HuH-7 (cell line): ENCODE data around the gene MARVELD3.
A peak's percentile ranks its signal among the peaks of the same experiment; 100 is the strongest.
"Not testable (repeated sequence)": the region's sequence is repeated elsewhere in the genome, so short reads cannot be mapped to it uniquely, and the experiment has no call there.

Experiments
- DNase-seq: peaks from one replicate; pipeline ENCODE4 v3.0.0; 2011; ENCODE audit warnings: low spot score

MARVELD3 gene

DNA sequence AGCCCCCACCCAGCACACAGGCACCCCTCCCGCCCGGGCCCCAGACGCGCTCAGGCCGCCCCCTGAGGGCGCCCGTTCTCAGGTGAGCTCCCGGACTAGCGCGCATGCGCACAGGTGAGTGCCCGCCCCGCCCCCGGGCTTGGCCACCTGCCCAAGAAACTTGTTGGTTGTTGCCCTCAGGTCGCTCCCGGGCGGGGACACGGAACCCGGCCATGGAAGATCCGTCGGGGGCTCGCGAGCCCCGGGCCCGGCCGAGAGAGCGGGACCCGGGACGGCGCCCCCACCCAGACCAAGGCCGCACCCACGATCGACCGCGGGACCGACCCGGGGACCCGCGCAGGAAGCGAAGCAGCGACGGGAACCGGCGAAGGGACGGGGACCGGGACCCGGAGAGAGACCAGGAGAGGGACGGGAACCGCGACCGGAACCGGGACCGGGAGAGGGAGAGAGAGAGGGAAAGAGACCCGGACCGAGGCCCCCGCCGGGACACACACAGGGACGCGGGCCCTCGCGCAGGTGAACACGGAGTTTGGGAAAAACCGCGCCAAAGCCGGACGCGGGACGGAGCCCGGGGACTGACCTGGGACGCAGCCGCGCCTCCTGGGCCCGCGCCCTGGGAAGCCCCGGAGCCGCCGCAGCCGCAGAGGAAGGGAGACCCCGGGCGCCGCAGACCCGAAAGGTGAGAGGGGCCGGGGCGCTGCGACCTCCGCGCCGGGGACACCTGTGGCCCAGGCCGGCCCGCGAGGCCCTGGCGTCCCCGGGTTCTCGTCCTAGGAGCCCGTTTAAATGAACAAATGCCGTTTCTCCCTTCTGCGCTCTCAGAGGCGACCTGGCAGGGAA, at the start of gene MARVELD3:
Gene MARVELD3, plus strand, starts transcription at position 167 of the 840 bp plus-strand sequence. Its CDS starts 46 bp downstream, at position 213.
- DNase-seq = peak; percentile 69

GRCh38 chr16:71576971-71577370, 49.0 kb upstream of the MARVELD3 start, which contains the start of gene TAT:
TAT (minus strand) TSS chr16:71577092; CDS start chr16:71576415, 677 bp downstream.
- no peak for DNase-seq

DNA sequence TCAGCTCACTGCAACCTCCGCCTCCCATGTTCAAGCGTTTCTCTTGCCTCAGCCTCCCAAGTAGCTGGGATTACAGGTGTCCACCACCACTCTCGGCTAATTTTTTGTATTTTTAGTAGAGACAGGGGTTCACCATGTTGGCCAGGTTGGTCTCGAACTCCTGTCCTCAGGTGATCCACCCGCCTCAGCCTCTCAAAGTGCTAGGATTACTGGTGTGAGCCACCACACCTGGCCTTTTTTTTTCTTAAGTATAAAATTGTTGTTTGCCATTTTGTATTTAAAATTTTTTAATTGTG, 43.5 kb upstream of the MARVELD3 start:
- not testable (repeated sequence) for DNase-seq

DNA sequence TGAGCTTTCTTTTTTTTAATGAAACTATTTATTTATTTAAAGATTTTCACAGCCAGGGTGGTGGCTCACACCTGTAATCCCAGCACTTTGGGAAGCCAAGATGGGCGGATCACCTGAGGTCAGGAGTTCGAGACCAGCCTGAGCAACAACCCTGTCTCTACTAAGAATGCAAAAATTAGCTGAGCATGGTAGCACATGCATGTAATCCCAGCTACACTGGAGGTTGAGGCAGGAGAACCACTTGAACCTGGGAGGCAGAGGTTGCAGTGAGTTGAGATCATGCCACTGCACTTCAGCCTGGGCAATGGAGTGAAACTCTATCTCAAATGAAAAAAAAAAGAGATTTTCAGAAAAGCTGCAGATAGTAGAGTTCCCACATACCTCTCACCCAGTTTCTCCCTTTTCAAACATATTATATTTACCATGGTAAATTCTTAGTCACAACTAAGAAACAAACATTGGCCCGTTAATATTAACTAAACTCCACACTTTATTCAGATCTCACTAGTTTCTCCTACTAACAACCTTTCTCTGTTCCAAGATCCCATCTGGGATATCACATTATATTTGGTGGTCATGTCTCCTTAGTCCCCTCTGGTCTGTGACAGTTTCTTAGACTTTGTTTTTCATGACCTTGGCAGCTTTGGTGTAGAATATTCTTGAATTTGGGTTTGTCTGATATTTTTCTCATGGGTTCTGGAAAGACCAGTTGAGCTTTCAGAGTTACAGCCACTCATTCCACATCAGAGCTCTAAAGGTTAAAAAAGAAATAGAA, 41.3 kb upstream of the MARVELD3 start:
- no peak for DNase-seq

GRCh38 chr16:71585318-71585703, 40.7 kb upstream of the MARVELD3 start:
- DNase-seq = no peak

GRCh38 chr16:71589334-71589733, 36.6 kb upstream of the MARVELD3 start:
- DNase-seq = not testable (repeated sequence)

DNA sequence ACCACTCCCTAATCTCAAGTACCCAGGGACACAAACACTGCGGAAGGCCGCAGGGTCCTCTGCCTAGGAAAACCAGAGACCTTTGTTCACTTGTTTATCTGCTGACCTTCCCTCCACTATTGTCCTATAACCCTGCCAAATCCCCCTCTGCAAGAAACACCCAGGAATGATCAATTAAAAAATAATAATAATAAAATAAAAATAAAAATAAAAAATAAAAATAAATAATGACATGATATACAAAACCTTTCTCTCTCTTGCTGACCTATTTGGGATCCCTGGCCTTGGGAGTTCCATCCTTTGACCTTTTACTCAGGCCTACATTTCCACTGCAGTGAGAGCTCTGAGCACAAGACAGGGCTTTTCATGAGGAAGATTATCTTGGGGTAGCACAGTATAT, 35.9 kb upstream of the MARVELD3 start:
- DNase-seq = not testable (repeated sequence)

DNA sequence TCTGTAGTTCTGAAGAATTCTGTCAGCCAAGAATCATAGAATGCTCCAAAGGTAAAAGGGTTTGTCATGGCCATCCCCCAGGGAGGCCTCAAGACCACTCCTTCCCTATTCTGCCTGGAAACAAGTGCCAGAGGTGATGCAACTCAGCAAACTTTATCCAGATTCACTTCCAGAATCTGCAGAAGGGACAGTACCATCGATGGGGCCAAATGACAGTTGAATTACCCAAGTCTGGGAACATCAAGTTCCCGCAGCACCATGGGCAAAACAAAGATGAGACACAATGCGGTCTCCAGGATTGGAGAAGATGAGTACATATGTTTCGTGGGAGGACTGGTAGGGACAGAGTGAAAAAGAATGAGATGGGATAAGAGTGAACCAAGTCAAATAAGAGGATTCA, 35.4 kb upstream of the MARVELD3 start:
- no peak for DNase-seq

DNA sequence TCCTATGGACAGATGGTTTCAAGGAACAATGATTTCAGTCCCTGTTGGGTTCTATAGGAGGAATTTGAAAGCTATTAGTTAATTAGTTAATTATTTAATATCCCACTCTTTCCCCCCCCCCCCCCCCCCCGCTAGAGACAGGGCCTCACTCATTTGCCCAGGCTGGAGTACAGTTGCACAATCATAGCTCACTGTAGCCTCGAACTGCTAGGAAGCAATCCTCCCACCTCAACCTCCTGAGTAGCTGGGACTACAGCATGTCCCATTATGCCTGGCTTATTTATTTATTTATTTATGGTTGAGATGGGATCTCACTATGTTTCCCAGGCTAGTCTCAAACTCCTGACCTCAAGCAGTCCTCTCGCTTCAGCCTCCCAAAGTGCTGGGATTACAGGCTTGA, 34.1 kb upstream of the MARVELD3 start:
- DNase-seq = no peak

DNA sequence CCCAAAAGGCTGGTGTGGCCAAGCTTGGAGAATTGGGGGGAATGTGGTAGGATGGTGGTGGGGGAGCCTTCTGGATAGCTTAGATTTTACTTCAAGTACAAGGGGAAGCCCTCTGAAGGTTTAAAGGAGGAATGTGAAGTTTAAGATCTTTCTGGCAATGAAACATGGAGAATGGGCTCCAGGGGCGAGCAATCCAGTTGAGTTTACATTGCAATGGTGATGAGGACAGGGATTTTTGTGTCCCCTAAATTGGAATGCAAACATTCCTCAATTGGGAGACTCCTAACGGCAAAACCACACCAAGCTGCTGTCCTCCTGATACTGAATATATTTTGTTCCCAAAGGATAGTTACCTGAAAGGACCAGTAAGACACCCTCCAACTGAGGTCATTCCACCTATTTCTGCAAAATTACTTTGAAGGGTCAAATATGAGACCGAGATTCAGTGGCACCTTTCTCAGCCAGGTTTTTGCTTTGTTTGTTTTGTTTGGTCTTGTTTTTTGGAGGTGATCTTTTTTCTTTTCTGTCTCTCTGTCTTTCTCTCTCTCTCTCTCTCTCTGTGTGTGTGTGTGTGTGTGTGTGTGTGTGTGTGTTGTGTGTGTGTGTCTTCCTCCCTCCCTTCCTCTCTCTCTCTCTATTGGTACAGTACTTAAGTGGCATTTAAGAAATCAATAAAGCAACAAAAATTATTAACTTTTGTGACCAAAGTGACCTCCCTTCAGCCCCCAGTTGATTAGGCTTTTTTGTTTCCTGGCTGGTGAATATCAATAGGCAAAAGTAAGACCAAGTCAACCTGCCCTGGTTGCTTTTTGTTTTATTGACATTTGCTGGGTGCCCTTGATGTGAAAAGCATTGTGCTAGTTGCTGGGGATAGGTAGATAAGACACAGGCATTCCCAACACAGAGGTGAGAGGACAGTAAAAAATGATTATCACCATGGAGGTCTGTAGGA, 32.7 kb upstream of the MARVELD3 start:
- no peak for DNase-seq

DNA sequence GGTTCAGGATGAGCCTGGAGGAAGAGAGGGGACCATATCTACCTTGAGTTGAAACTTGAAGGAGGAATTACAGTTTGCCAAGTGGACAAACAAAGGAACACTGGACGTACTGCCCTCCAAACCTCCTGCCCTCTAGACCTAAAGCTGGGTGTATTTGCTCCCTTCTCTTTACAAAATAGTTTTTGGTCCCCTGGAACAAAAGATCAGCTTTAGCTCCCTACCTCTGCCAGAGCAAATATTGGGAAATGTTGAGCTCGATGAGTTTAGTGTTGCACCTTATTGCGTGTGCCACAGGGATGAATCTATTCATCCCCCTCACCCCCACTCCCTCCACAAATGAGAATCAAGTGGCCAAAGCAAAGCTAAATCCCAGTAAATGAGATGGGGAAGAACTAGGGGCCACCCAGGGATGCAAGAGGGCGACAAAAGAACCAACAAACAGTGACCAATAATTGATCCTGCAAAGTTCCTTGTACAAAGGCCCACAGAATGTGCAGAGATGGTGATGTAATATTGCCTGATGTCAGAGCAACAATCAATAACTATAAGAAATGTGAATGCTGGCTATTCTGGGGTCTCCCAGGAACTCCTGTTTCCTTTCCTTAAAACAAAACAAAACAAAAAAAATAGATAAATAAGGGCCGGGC, 31.9 kb upstream of the MARVELD3 start:
- peak; percentile 59 for DNase-seq

- DNase-seq = not testable (repeated sequence)
Measured at GRCh38 chr16:71595340-71595826, 30.6 kb upstream of the MARVELD3 start.

- DNase-seq = not testable (repeated sequence)
Measured at GRCh38 chr16:71598426-71598825, 27.6 kb upstream of the MARVELD3 start.

DNA sequence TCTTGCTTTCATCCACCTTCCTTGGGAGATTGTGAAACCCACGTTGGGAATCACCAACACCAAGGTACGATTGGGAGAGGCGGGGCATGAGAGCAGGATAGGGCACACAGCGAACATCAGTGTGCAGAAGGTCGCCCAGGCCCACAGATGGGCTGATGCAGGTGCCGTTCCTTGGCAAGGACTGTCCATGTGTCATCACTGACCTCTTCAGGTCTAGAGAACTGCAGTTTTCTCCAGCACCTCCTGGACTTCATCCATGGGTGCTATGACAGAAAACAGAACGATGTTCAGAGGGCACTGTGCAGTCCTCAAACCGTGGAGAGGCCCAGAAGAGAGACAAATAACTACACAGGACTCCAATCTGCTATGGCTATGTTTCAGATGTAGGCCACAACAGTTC, 25.2 kb upstream of the MARVELD3 start:
- DNase-seq = no peak

DNA sequence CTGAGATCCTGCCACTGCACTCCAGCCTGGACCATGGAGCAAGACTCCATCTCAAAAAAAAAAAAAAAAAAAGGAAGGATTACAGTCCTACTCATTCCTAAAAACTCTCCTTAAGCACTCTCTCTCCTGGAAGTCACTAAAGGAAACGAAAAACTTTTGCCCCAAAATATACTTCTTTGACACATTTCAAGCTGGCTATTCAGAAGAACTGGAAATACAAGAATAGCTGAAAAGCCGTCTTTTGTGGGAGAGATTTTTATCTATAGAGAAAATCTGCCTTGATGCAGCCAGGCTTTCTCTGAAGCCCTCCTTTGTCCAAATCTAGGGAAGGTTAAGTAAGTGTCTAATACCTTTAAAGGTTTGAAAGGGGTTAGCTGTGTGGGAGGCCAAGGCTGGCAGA, 16.9 kb upstream of the MARVELD3 start:
- no peak for DNase-seq

DNA sequence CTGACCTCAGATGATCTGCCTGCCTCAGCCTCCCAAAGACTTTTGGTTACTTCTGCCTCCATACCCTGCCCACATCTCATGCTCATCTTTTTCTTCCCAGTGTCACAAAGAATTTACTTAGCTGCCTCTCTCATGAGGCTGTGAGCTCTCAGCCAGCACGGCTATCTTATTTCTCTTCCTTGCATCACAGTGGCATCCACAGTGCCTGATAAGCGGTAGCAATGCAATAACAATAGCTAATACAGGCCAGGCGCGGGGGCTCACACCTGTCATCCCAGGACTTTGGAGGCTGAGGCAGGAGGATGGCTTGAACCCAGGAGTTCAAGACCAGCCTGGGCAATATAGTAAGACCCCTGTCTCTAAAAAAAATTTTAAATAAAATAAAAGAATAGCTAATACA, 15.5 kb upstream of the MARVELD3 start:
- no peak for DNase-seq

DNA sequence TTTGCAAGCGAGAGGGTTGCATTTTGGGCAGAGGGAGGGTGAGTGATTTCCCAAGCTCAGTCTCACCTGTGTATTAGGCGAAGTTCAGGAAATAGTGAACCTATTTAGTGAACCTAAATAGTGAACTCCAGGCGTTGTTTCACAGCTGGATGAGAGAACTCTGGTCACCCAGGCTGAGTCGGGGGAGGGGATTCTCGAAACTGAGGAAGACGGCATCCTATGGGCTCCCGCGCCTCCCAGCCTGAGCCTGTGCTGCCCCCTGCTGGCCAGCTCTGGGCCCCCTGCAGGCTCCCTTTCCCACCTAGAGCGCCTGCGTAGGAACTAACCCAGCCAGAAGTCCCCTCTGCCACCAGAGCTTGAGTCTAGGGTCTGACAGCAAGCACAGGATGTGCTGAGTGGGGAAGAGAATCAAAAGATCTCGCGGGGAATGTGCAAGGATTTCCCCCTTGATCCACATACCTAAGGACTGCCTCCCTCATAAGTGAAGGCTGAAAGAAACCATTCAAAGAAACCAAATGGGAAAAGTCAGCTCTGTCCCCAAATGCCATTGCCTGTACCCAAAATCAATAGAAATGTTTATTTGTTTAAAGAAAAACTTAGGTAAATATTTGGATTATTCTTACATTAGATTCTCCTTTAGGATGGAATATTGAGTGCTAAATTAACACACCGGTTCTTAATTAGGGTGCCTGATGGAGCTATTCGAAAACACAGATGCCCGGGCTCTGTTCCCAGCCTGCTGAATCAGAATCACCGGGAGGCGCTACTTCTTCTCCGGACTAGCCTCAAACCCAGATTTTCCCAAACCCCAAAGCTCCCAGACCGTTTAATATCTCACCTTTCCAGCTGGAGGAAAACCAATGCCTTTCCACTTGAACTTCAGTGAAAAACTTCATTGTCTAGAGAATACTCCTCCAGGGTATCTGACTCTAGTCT, 14.8 kb upstream of the MARVELD3 start:
- peak; percentile 91 for DNase-seq

DNA sequence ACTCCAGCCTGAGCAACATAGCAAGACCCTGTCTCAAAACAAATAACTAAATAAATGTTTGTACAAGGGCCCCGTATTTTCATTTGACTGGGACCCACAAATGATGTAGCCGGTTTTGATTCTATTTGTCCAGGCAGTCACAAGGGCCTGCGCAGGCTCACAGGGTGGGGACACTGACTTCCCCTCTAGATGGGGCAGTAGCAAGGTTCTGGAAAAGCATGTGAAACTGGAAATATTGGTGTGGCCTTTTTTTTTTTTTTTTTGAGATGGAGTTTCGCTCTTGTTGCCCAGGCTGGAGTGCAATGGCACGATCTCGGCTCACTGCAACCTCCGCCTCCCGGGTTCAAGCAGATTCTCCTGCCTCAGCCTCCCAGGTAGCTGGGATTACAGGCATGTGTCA, 11.0 kb upstream of the MARVELD3 start:
- not testable (repeated sequence) for DNase-seq

GRCh38 chr16:71618429-71618828, 7.6 kb upstream of the MARVELD3 start:
- DNase-seq = no peak

DNA sequence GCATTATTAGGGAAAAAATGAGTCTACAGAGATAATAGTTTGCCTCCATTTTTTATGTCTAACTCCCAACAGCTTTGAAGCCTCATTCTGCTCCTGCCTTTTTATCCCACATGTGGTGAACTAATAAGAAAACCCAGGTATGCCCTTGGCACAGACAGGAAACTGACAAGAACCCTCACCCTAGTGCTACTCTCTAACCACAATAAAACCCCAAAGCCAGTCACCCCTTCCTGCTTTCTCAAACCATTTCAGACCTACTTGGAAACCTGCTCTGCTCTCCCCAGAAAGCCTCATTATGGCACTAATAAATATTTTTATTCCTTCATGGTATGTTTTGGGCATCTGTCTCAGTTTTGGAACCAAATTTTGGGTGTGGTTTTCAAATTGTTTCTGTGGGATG, 3.9 kb upstream of the MARVELD3 start:
- DNase-seq = no peak
